ENCODE measurements around the gene TSPAN33. TPM values are rescaled to one million over a fixed set of nuclear protein-coding genes. Genes with fewer than 3 reads are reported as not detected.

TSPAN33 gene
- total RNA-seq, 1 donor from 2014 or later, result 1.3 TPM

DNA sequence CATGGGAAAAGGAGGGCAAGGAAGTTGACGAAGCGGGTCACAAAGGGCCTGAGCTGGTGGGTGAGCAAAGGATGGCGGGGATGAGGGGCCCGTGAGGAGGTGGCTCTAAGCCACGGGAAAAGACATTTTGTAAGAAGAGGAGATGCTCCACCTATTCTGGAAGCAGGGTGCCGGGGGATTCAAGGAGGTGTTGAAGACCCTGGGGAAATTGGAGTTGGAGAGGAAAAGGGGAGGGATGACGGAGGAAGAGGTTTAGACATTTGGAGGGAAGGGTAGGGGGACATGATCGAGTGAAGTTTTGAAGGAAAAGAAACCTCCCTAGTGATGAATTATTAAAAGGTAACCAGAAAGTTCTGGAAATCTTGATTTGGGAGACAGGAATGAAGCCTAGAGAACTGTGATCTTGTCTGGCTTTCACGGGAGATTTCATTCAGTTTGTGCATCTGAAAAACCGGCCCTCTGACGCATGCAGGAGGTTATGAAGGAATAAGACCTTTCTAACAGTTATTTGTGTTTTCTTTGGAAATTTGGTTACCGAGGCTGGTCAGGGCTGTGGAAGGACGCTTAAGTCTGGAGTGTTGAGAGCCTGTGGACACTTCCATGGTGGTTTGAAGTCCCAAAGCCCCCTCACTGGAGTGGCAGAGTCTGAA lies 45.3 kb downstream of the TSPAN33 start:
- DNase-seq (ENCODE audit: low read depth) (no peak), FAIRE-seq (no peak)
- H3K27me3 ChIP-seq (ENCODE audit: control insufficient read depth, insufficient read depth, low read length), result no peaks in the 10 kb centered on the region
- TF ChIP-seq, protein P1, sequence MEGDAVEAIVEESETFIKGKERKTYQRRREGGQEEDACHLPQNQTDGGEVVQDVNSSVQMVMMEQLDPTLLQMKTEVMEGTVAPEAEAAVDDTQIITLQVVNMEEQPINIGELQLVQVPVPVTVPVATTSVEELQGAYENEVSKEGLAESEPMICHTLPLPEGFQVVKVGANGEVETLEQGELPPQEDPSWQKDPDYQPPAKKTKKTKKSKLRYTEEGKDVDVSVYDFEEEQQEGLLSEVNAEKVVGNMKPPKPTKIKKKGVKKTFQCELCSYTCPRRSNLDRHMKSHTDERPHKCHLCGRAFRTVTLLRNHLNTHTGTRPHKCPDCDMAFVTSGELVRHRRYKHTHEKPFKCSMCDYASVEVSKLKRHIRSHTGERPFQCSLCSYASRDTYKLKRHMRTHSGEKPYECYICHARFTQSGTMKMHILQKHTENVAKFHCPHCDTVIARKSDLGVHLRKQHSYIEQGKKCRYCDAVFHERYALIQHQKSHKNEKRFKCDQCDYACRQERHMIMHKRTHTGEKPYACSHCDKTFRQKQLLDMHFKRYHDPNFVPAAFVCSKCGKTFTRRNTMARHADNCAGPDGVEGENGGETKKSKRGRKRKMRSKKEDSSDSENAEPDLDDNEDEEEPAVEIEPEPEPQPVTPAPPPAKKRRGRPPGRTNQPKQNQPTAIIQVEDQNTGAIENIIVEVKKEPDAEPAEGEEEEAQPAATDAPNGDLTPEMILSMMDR (IDR thresholded peaks at IDR 0.05; ENCODE audit: insufficient read depth, low read length, severe bottlenecking), result no peak
- no peaks in the 10 kb centered on the region for H3K36me3 ChIP-seq (ENCODE audit: control insufficient read depth, insufficient read depth, low read length)
- H3K4me3 ChIP-seq (ENCODE audit: low read depth, low read length), result peak overlapping the region; percentile 50

DNA sequence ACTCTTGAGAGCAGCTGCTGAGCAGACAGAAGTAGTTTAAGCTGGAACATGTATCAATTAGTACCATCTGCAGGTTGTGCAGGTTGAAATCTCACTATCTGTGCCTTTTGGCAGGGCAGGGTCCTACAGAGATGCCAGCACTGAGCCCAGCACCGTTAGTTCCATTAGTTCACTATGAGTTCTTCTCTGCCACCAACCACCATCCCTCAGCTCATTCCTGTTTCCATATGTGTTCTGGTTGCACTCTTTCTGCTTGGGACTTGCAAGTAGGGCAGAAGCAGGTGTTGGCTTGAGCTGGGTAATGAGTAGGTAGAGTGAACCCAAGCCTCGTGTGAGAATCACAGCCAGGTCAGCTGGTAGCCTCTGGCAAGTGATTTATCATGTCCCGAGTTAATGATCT lies 46.8 kb downstream of the TSPAN33 start:
- FAIRE-seq (no peak), DNase-seq (ENCODE audit: low read depth) (no peak)
- H3K36me3 ChIP-seq (ENCODE audit: control insufficient read depth, insufficient read depth, low read length), result no peaks in the 10 kb centered on the region

DNA sequence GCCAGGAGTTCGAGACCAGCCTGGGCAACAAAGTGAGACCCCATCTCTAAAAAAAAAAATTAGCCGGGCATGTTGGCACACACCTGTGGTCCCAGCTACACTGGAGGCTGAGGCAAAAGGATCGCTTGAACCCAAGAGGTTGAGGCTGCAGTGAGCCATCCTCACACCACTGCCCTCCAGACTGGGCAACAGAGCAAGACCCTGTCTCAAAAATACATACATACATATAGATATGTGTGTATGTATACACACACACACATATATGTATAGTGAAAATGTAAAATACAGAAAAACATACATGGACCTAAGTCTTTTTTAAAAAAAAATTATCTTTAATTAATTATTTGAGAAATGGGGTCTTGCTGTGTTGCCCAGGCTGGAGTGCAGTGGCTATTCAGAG lies 49.4 kb downstream of the TSPAN33 start:
- no peak for DNase-seq (ENCODE audit: low read depth)
- TF ChIP-seq, protein P1 (IDR thresholded peaks at IDR 0.05; ENCODE audit: insufficient read depth, low read length, severe bottlenecking), result no peak
- H3K27me3 ChIP-seq (ENCODE audit: control insufficient read depth, insufficient read depth, low read length), result no peaks in the 10 kb centered on the region
- no peaks in the 10 kb centered on the region for H3K36me3 ChIP-seq (ENCODE audit: control insufficient read depth, insufficient read depth, low read length)
- H3K4me3 ChIP-seq (ENCODE audit: low read depth, low read length), result no peak overlapping the region
- FAIRE-seq, result no peak

More for the DNA sequence above, 46.8 kb downstream of the TSPAN33 start:
- no peak overlapping the region for H3K4me3 ChIP-seq (ENCODE audit: low read depth, low read length)
- TF ChIP-seq, protein P1 (IDR thresholded peaks at IDR 0.05; ENCODE audit: insufficient read depth, low read length, severe bottlenecking), result no peak
- no peaks in the 10 kb centered on the region for H3K27me3 ChIP-seq (ENCODE audit: control insufficient read depth, insufficient read depth, low read length)

DNA sequence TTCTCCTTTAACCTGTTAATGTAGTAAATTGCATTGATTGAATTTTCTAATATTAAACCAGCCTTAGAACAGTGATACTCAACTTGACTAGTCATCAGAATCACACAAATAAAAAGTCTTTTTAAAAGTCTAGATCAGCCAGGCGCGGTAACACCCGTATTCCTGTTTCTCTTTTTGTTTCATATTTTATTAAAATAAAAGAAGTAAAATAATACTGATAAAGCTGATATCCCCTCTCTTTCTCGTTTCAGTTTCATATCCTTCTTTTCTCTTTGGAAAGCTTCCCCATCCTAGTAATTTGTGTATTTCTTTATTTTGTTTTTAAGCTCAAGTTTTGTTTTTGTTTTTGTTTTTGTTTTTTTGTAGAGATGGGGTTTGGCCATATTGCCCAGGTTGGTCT lies 53.3 kb downstream of the TSPAN33 start:
- no peaks in the 10 kb centered on the region for H3K27me3 ChIP-seq (ENCODE audit: control insufficient read depth, insufficient read depth, low read length)
- no peaks in the 10 kb centered on the region for H3K36me3 ChIP-seq (ENCODE audit: control insufficient read depth, insufficient read depth, low read length)
- no peak for FAIRE-seq
- TF ChIP-seq, protein P1 (IDR thresholded peaks at IDR 0.05; ENCODE audit: insufficient read depth, low read length, severe bottlenecking), result no peak
- DNase-seq (ENCODE audit: low read depth), result no peak
- H3K4me3 ChIP-seq (ENCODE audit: low read depth, low read length), result no peak overlapping the region

DNA sequence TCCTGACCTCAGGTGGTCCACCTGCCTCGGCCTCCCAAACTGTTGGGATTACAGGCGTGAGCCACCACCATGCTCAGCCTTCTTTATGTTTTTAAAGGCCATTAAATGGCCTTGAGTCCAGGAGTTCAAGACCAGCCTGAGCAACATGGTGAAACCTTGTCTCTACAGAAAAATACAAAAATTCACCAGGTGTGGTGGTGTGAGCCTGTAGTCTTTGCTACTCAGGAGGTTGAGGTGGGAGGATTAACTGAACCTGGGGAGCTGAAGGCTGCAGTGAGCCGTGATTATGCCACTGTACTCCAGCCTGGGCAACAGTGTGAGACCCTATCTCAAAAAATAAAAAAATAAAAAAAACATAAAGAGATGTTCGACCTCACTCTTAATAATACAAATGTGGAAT lies 54.9 kb downstream of the TSPAN33 start:
- Histone ChIP-seq H3K27me3 (ENCODE audit: control insufficient read depth, insufficient read depth, low read length) (no peaks in the 10 kb centered on the region), H3K36me3 (ENCODE audit: control insufficient read depth, insufficient read depth, low read length) (no peaks in the 10 kb centered on the region), H3K4me3 (ENCODE audit: low read depth, low read length) (no peak overlapping the region)
- DNase-seq (ENCODE audit: low read depth) (no peak), FAIRE-seq (no peak)
- TF ChIP-seq, protein P1 (IDR thresholded peaks at IDR 0.05; ENCODE audit: insufficient read depth, low read length, severe bottlenecking), result no peak

All from bronchial epithelial cell (primary cell).